ENCODE data around the gene GRIPAP1. TPM values are rescaled to one million over a fixed set of nuclear protein-coding genes. Genes with fewer than 3 reads are reported as not detected.

Gene GRIPAP1
- total and polyA plus RNA-seq, 2 of the 13 experiments (the other 11 are each of a cell fraction or from before 2014, with no cell fraction given), result 16.1 to 22.6 TPM

DNA sequence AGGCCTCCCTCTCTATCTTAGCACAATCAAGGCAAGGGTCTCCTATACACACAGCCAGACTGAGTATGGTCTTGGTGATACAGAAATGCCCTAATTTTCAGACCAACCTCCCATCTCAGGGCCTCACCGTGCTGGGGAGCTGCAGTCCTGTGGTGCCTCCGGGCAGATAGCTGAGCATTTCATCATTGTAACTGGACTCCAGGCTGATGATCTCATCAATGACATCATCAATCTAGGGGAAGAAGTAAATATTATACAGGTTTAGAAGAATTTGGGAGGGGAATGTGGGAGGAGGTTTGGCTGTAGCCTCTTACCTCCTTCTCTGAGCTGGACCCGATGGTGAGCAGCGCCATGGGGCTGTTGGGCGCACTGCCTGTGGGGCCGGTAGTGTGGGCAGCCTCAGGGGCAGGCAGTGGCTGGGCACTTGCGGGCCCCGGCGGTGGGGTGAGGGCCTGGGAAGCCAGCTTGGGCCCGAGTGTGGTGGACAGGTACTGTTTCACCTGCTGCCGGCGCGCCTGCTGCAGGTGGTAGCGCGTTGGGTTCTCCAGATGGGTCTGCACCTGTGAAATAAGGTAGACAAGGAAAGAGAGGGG is 35.9 kb upstream of the GRIPAP1 start:
- Histone ChIP-seq H3K27me3 (ENCODE audit: control insufficient read depth in 1 of 2, insufficient read depth in 2 of 2, low read length in 2 of 2) (no peaks in the 10 kb centered on the region; a peak in 1 of 5 replicates), H3K4me1 (ENCODE audit: insufficient read depth, low read length) (peaks cover 44% of the 10 kb centered on the region), H3K79me2 (ENCODE audit: insufficient read depth, low read length) (peaks cover 20% of the 10 kb centered on the region), H3K9me3 (ENCODE audit: low read length) (no peaks in the 10 kb centered on the region), H3K4me2 (ENCODE audit: low read depth, low read length) (no peak overlapping the region), H3K36me3 (replicated peaks in 1 of 2; ENCODE audit: control insufficient read depth in 1 of 2, insufficient read depth in 2 of 2, low read length in 2 of 2) (peaks cover 13 to 27% of the 10 kb centered on the region in 2 experiments), H2AFZ (ENCODE audit: low read length) (no peak overlapping the region), H3K27ac (ENCODE audit: extremely low read length, insufficient read depth, low read length) (peak overlapping the region; percentile 30), H3K9ac (ENCODE audit: insufficient read depth, low read depth, low read length) (no peak overlapping the region), H4K20me1 (ENCODE audit: insufficient read depth, low read length) (no peaks in the 10 kb centered on the region), H3K4me3 (replicated peaks in 1 of 3; ENCODE audit: insufficient read depth in 1 of 3, low read depth in 2 of 3, low read length in 3 of 3) (no peak overlapping the region)
- CTCF ChIA-PET (ENCODE audit: low intra/inter-chr PET ratio, low total read pairs), result no interaction called here
- TF ChIP-seq KLF12 (CRISPR knock-in tag; IDR thresholded peaks at IDR 0.05; ENCODE audit: borderline replicate concordance) (no peak), CREB1 (IDR thresholded peaks at IDR 0.05) (peak; percentile 73), CREB1 (CRISPR knock-in tag; IDR thresholded peaks at IDR 0.05) (no peak), ATF7 (IDR thresholded peaks at IDR 0.05) (peak; percentile 90), ATF7 (CRISPR knock-in tag; IDR thresholded peaks at IDR 0.05) (no peak)
- TF ChIP-seq, protein P1, sequence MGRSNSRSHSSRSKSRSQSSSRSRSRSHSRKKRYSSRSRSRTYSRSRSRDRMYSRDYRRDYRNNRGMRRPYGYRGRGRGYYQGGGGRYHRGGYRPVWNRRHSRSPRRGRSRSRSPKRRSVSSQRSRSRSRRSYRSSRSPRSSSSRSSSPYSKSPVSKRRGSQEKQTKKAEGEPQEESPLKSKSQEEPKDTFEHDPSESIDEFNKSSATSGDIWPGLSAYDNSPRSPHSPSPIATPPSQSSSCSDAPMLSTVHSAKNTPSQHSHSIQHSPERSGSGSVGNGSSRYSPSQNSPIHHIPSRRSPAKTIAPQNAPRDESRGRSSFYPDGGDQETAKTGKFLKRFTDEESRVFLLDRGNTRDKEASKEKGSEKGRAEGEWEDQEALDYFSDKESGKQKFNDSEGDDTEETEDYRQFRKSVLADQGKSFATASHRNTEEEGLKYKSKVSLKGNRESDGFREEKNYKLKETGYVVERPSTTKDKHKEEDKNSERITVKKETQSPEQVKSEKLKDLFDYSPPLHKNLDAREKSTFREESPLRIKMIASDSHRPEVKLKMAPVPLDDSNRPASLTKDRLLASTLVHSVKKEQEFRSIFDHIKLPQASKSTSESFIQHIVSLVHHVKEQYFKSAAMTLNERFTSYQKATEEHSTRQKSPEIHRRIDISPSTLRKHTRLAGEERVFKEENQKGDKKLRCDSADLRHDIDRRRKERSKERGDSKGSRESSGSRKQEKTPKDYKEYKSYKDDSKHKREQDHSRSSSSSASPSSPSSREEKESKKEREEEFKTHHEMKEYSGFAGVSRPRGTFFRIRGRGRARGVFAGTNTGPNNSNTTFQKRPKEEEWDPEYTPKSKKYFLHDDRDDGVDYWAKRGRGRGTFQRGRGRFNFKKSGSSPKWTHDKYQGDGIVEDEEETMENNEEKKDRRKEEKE (IDR thresholded peaks at IDR 0.05), result no peak
- FAIRE-seq (peak; percentile 68), DNase-seq (ENCODE audit: low spot score) (no peak), ATAC-seq (no peak)
- WGBS (ENCODE audit: low lambda C conversion rate), result no CpG with 5 or more reads among the region's 15 CpGs
- in situ Hi-C loops (cut with HindIII; ENCODE audit: extremely low pct_ligation_motif_present, low pct_unique_long_range_greater_than_20kb), result no loop called here
- POLR2A ChIA-PET, result no interaction called here
- intact Hi-C loops (cut with micrococcal nuclease; ENCODE audit: unreplicated experiment), result no loop called here
- no TSS peak for BruUV-seq (replicated peaks)

GRCh38 chrX:49030283-49030682 is 28.2 kb upstream of the GRIPAP1 start:
- 100% methylated on average over 1 of the region's 6 CpGs for WGBS (ENCODE audit: low lambda C conversion rate)
- Histone ChIP-seq H3K4me2 (ENCODE audit: low read depth, low read length) (no peak overlapping the region), H2AFZ (ENCODE audit: low read length) (no peak overlapping the region), H3K36me3 (replicated peaks in 1 of 2; ENCODE audit: control insufficient read depth in 1 of 2, insufficient read depth in 2 of 2, low read length in 2 of 2) (peaks cover 9 to 15% of the 10 kb centered on the region in 2 experiments), H3K27me3 (ENCODE audit: control insufficient read depth in 1 of 2, insufficient read depth in 2 of 2, low read length in 2 of 2) (no peaks in the 10 kb centered on the region), H3K9ac (ENCODE audit: insufficient read depth, low read depth, low read length) (no peak overlapping the region), H3K79me2 (ENCODE audit: insufficient read depth, low read length) (no peaks in the 10 kb centered on the region), H3K9me3 (ENCODE audit: low read length) (no peaks in the 10 kb centered on the region), H4K20me1 (ENCODE audit: insufficient read depth, low read length) (no peaks in the 10 kb centered on the region), H3K27ac (ENCODE audit: extremely low read length, insufficient read depth, low read length) (no peak overlapping the region), H3K4me1 (ENCODE audit: insufficient read depth, low read length) (no peaks in the 10 kb centered on the region), H3K4me3 (replicated peaks in 1 of 3; ENCODE audit: insufficient read depth in 1 of 3, low read depth in 2 of 3, low read length in 3 of 3) (no peak overlapping the region)
- ChIA-PET CTCF (ENCODE audit: low intra/inter-chr PET ratio, low total read pairs) (no interaction called here), POLR2A (interaction anchor here (1.3 to 1.7 kb wide), 2 partner anchors 11 to 14 kb away, joined by 3 to 4 read pairs; no protein-coding TSS in a partner anchor)
- DNase-seq (ENCODE audit: low spot score), result no peak
- no peak for ATAC-seq
- no peak for FAIRE-seq
- no TSS peak for BruUV-seq (replicated peaks)
- in situ Hi-C loops (cut with HindIII; ENCODE audit: extremely low pct_ligation_motif_present, low pct_unique_long_range_greater_than_20kb) (no loop called here), intact Hi-C loops (cut with micrococcal nuclease; ENCODE audit: unreplicated experiment) (no loop called here)
- TF ChIP-seq ZNF331 (CRISPR knock-in tag; IDR thresholded peaks at IDR 0.05), result no peak
- no peak for TF ChIP-seq MIXL1 (CRISPR knock-in tag; IDR thresholded peaks at IDR 0.05)
- TF ChIP-seq FIP1L1 (IDR thresholded peaks at IDR 0.05; ENCODE audit: borderline replicate concordance, insufficient read depth, low read depth, low read length), result no peak
- no peak for TF ChIP-seq PBX3 (CRISPR knock-in tag; IDR thresholded peaks at IDR 0.05; ENCODE audit: borderline replicate concordance)
- no peak for TF ChIP-seq SOX5 (CRISPR knock-in tag; IDR thresholded peaks at IDR 0.05; ENCODE audit: borderline replicate concordance)
- TF ChIP-seq YEATS4 (CRISPR knock-in tag; IDR thresholded peaks at IDR 0.05; ENCODE audit: borderline replicate concordance), result no peak
- no peak for TF ChIP-seq GTF3A (CRISPR knock-in tag; conservative IDR thresholded peaks at IDR 0.05)
- no peak for TF ChIP-seq ZNF614 (CRISPR knock-in tag; IDR thresholded peaks at IDR 0.05; ENCODE audit: borderline replicate concordance)
- TF ChIP-seq MTF1 (CRISPR knock-in tag; IDR thresholded peaks at IDR 0.05), result no peak
- TF ChIP-seq, protein P2, sequence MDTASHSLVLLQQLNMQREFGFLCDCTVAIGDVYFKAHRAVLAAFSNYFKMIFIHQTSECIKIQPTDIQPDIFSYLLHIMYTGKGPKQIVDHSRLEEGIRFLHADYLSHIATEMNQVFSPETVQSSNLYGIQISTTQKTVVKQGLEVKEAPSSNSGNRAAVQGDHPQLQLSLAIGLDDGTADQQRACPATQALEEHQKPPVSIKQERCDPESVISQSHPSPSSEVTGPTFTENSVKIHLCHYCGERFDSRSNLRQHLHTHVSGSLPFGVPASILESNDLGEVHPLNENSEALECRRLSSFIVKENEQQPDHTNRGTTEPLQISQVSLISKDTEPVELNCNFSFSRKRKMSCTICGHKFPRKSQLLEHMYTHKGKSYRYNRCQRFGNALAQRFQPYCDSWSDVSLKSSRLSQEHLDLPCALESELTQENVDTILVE (CRISPR knock-in tag; IDR thresholded peaks at IDR 0.05), result no peak
